Skeletal muscle tissue (tissue), 4 donors: Measurements from ENCODE around the gene CCDC102B. TPM values are rescaled to one million over a fixed set of nuclear protein-coding genes. Genes with fewer than 3 reads are reported as not detected.

ENCODE experiments used
- H3K27ac ChIP-seq: one replicate; pipeline ENCODE4 v1.7.0; 2013; ENCODE audit warnings: mild to moderate bottlenecking, low read depth, low read length, inconsistent platforms
- H3K27me3 ChIP-seq, 3 donors: one replicate each; pipeline ENCODE4 v1.7.0; 2013; ENCODE audit warnings: low read length in 3 of 3; ENCODE audit not compliant: control insufficient read depth in 3 of 3, insufficient read depth in 3 of 3
- H3K36me3 ChIP-seq, 3 donors: one replicate each; pipeline ENCODE4 v1.7.0; 2013; ENCODE audit warnings: low read length in 3 of 3; ENCODE audit not compliant: control insufficient read depth in 3 of 3, insufficient read depth in 3 of 3
- H3K4me1 ChIP-seq, 3 donors: one replicate each; pipeline ENCODE4 v1.7.0; 2013; ENCODE audit warnings: low read length in 3 of 3, mild to moderate bottlenecking in 3 of 3; ENCODE audit not compliant: control insufficient read depth in 3 of 3, insufficient read depth in 3 of 3
- H3K4me3 ChIP-seq, 3 donors: one replicate each; pipeline ENCODE4 v1.7.0; 2013; ENCODE audit warnings: low read length in 3 of 3
- H3K9ac ChIP-seq, 3 donors: one replicate each; pipeline ENCODE4 v1.7.0; 2013; ENCODE audit warnings: low read length in 3 of 3, mild to moderate bottlenecking in 3 of 3, moderate library complexity in 2 of 3, low read depth in 1 of 3
- H3K9me3 ChIP-seq, 3 donors: one replicate each; pipeline ENCODE4 v1.7.0; 2013; ENCODE audit warnings: low read length in 3 of 3; ENCODE audit not compliant: control insufficient read depth in 3 of 3
- total RNA-seq: library from RNA; depleted of rRNA; stranded (reverse); fragments of >200 nt; gene quantifications from one replicate; pipeline ENCODE4 v1.2.3, GENCODE V29; 2014
- donor health status: Osteomylitis.

CCDC102B gene
- total RNA-seq, 1 donor from 2014 or later = 21.9 TPM

DNA sequence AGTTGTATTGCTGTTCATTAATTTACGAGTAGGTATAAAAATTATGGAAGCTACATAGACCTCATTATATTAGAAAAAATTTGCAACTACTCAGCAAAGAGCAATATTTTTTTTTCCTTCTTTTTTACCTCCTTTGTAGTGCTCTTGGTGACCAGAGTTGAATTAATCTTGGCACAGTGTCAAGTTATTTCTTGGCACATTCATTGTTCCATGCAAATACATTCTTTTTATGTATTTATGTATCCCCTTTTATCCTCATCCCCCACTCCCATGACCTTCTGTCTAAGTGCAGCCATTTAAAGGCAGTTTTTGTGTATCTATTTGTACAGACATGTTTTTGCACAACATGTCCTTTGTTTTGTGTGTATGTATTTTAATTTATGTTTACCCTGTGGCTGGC lies 224.5 kb downstream of the CCDC102B start:
- Histone ChIP-seq H3K27me3 (no peaks in the 10 kb centered on the region), H3K4me3 (no peak overlapping the region), H3K9ac (no peak overlapping the region), H3K4me1 (no peaks in the 10 kb centered on the region), H3K27ac (no peak overlapping the region), H3K36me3 (no peaks in the 10 kb centered on the region), H3K9me3 (no peaks in the 10 kb centered on the region)

DNA sequence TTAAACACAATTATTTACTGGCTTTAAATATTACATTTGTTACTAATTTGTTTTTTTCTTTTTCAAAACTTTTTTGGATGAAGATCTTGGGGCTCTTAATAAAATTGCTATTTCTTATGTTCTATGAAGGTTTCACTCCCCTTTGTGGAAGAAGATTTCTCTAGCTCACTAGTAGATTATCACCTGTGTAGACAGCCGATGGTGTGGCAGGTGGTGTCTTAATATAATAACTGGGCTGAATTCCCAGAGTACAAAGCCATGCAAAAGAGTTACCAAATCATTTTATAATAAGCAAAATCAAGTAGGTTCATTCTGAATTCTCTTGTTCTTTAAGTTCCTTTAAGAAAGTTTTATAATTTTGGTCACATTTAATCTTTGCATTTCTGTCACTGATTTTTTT lies 233.7 kb downstream of the CCDC102B start:
- Histone ChIP-seq H3K9me3 (no peaks in the 10 kb centered on the region), H3K27me3 (no peaks in the 10 kb centered on the region), H3K36me3 (no peaks in the 10 kb centered on the region), H3K27ac (no peak overlapping the region), H3K4me3 (no peak overlapping the region), H3K4me1 (no peaks in the 10 kb centered on the region), H3K9ac (no peak overlapping the region)

DNA sequence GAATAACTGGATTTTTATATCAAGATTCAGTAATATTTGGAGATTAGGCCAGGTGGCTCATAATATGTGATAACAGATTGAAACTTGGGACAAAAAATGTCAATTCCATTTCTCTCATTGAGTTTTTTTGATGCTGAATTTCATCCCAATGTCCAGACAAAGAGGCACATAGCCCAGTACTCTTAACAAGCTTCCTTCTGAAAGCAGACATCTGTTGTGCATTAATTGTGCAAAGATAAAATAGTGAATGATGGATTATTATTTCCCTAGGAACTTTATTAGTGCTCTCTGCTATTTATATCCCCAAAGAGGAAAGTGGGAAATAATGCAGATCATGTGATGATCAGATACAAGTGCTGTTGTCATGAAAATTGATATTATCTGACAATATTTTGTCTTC lies 234.1 kb downstream of the CCDC102B start:
- no peaks in the 10 kb centered on the region for H3K4me1 ChIP-seq
- H3K27me3 ChIP-seq = no peaks in the 10 kb centered on the region
- H3K27ac ChIP-seq = no peak overlapping the region
- no peaks in the 10 kb centered on the region for H3K9me3 ChIP-seq
- H3K36me3 ChIP-seq = no peaks in the 10 kb centered on the region
- no peak overlapping the region for H3K4me3 ChIP-seq
- no peak overlapping the region for H3K9ac ChIP-seq

DNA sequence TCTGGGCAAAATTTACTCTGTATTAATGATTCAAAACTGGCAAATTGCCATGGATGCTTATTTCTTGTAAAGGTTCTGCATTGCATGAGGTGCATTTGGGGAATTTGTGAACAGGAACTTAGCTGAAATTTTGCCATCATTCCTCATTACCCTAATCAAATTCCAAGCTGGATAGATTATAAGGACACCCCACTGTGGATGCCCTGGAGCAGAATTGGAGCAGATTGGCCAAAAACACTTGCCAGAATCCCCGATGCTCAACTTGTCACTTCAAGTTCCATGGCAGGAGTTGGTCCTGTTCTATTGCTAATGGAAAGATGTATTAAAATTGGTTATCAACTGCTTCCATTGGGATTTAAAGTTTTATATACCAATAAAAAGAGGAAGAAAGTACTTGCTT lies 237.9 kb downstream of the CCDC102B start:
- Histone ChIP-seq H3K9ac (no peak overlapping the region), H3K9me3 (no peaks in the 10 kb centered on the region), H3K27ac (no peak overlapping the region), H3K36me3 (no peaks in the 10 kb centered on the region), H3K27me3 (no peaks in the 10 kb centered on the region), H3K4me3 (no peak overlapping the region), H3K4me1 (no peaks in the 10 kb centered on the region)

DNA sequence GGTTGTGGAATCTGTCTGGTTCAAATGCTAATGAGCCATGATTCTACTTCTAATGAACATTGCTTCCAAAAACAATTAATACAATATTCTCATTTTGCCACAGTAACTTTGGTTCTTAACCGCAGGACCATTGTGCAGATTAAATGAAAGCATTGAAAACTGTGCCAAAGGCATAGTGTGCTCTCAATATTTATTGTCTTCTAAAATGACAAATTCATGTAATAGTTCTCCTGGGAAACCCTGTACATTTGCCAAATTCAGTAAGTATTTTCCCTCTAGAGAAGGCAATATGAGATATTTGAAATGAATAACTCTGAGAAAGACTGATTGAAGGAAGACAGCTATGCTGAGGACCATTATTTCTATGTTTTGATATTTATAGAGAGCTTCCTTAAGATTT lies 246.3 kb downstream of the CCDC102B start:
- H3K9me3 ChIP-seq = no peaks in the 10 kb centered on the region
- no peak overlapping the region for H3K27ac ChIP-seq
- no peaks in the 10 kb centered on the region for H3K27me3 ChIP-seq
- H3K4me1 ChIP-seq = no peaks in the 10 kb centered on the region
- no peak overlapping the region for H3K4me3 ChIP-seq
- H3K36me3 ChIP-seq = no peaks in the 10 kb centered on the region
- no peak overlapping the region for H3K9ac ChIP-seq

DNA sequence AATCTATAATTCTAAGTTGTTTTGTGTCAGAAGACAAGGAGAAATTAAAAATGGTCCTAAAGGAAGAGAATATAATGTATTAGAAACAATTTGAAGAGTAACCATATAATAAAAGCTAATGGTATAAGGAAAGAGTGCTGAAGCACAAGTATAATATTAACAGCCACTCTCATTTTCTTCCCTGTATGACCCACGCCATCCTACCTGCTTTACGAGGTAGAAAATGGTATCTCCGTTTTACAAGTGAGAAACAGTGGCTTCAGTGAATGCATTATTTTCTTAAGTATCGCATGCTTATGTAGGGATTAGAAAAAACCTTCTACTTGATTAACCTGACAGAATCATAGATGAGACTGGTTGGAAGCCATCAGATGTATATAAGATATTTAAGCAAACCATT lies 266.2 kb downstream of the CCDC102B start:
- no peak overlapping the region for H3K27ac ChIP-seq
- no peaks in the 10 kb centered on the region for H3K4me1 ChIP-seq
- H3K36me3 ChIP-seq = no peaks in the 10 kb centered on the region
- no peaks in the 10 kb centered on the region for H3K9me3 ChIP-seq
- H3K9ac ChIP-seq = no peak overlapping the region
- H3K4me3 ChIP-seq = no peak overlapping the region
- no peaks in the 10 kb centered on the region for H3K27me3 ChIP-seq

DNA sequence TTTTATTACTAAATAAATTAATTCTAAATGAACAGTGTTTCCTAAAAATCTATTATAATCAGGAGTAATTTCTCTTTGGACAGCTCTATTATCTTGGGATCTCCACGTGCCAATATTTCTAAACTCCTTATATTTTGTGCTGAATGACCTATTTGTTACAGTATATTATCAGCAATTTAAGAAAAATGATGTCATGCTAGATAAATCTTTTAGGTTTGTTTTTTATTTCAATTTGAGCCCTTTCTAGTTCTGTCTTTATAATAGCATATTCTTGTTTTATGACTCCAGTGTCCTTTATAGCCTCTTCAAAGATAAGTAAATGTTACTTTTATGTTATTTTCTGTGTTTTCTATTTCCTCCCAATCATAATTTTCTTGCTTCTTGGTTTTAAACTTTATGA lies 269.2 kb downstream of the CCDC102B start:
- H3K4me1 ChIP-seq = no peaks in the 10 kb centered on the region
- no peaks in the 10 kb centered on the region for H3K27me3 ChIP-seq
- H3K9me3 ChIP-seq = no peaks in the 10 kb centered on the region
- no peak overlapping the region for H3K9ac ChIP-seq
- no peak overlapping the region for H3K27ac ChIP-seq
- H3K4me3 ChIP-seq = no peak overlapping the region
- H3K36me3 ChIP-seq = no peaks in the 10 kb centered on the region

DNA sequence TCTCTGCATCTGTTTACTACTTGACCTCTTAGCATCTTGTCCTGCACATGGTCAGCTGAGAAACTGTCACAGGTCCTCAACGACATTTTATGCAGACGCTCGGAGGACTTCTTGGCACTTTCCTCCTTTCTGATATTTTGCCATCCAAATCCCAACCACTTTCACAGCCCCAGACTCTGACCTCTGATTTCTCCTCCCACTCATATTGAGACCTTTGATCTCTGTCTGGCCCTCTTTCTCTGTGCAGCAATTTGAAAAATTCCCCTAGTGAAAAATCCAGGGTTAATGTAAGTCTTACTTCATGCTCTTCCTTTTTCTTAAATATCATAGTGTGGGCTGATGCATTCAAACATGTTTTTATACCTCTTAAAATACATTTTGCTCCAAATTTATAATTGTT lies 273.8 kb downstream of the CCDC102B start:
- no peak overlapping the region for H3K4me3 ChIP-seq
- H3K9ac ChIP-seq = no peak overlapping the region
- H3K9me3 ChIP-seq = no peaks in the 10 kb centered on the region
- no peak overlapping the region for H3K27ac ChIP-seq
- H3K4me1 ChIP-seq = no peaks in the 10 kb centered on the region
- no peaks in the 10 kb centered on the region for H3K36me3 ChIP-seq
- no peaks in the 10 kb centered on the region for H3K27me3 ChIP-seq

DNA sequence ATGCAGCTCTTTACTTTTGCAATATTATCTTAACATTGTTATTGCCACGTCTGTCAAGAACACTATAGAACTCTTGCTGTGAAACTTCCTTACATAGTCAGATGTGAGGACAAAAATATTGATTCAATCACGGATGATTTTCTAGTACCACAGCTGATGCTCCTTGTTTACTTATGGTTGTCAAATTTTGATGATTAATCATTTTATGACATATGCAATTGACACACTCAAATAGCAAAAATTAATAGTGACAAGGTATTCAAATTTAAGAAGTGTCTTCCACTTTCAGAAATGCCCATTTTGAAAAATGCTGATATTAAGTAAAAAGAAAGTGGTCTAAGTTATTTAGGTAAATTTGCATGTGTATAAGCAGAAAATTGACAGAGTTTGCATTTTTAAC lies 284.0 kb downstream of the CCDC102B start:
- no peaks in the 10 kb centered on the region for H3K36me3 ChIP-seq
- no peaks in the 10 kb centered on the region for H3K9me3 ChIP-seq
- no peaks in the 10 kb centered on the region for H3K4me1 ChIP-seq
- no peak overlapping the region for H3K9ac ChIP-seq
- H3K27me3 ChIP-seq = no peaks in the 10 kb centered on the region
- no peak overlapping the region for H3K4me3 ChIP-seq
- no peak overlapping the region for H3K27ac ChIP-seq

DNA sequence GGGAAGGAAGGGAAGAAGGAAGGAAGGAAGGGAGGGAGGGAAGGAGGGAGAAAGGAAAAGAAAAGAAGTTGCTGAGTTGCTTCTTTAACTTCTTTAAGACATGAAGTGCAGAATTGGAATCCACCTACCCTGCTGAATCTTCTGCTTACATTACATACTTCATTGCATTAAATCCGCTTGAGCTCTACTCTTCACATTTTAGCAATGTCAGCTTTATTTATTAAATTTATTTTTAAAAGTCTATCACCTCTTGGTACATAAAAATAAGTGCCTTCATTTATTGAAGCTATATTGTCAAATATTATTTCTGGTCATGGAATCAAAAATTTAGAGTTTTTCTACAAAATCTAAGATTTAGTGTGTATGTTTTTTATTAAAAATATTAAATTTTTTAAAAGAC lies 284.6 kb downstream of the CCDC102B start:
- Histone ChIP-seq H3K4me3 (no peak overlapping the region), H3K27ac (no peak overlapping the region), H3K36me3 (no peaks in the 10 kb centered on the region), H3K9me3 (no peaks in the 10 kb centered on the region), H3K27me3 (no peaks in the 10 kb centered on the region), H3K9ac (no peak overlapping the region), H3K4me1 (no peaks in the 10 kb centered on the region)

DNA sequence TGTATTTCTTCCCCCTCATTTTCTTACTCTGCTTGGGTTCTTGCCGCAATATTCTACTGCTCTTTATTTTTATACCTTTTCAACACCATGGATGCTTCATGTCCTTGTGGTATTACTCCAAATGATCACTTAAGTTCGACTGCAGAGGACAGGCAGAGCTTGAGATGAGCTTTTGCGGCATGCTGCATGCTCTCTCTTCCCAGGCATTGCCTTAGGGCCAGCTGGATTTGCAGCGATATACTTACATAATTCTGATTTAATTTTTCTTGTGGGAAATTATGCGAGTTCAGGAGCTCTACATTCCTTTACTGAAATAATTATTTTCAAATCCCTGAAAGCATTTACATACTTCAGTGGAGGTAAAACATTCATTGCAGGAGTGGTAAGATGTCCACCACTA lies 288.1 kb downstream of the CCDC102B start:
- Histone ChIP-seq H3K27me3 (no peaks in the 10 kb centered on the region), H3K4me1 (no peaks in the 10 kb centered on the region), H3K4me3 (no peak overlapping the region), H3K27ac (no peak overlapping the region), H3K36me3 (no peaks in the 10 kb centered on the region), H3K9ac (no peak overlapping the region), H3K9me3 (no peaks in the 10 kb centered on the region)
